Adrenal gland (tissue), 12 donors: ENCODE results near the gene PSMD6. TPM values are rescaled to one million over a fixed set of nuclear protein-coding genes. Genes with fewer than 3 reads are reported as not detected.

Experiments used
- DNase-seq, 7 donors: peaks; one replicate each; pipeline ENCODE4 v3.0.0-alpha.2; 2019 to 2020
- H3K27ac ChIP-seq, 5 donors: fragments of 200-600 bp; sonication (generic) in 4 of 5; 1 replicate in 3 of 5; 2 replicates in 2 of 5; pipeline versions ENCODE4 v1.5.1 to v1.8.0; 2016 to 2020; ENCODE audit warnings: mild to moderate bottlenecking in 1 of 5
- H3K27me3 ChIP-seq: fragments of 200-600 bp; 2 replicates; pipeline ENCODE4 v1.8.0; 2021
- H3K36me3 ChIP-seq, 2 donors: fragments of 200-600 bp; replicated peaks in 1 of 2; 1 replicate in 1 of 2; 2 replicates in 1 of 2; pipeline versions ENCODE4 v1.5.1 to v1.8.0; 2018 to 2022
- H3K4me1 ChIP-seq, 2 donors: fragments of 200-600 bp; replicated peaks in 1 of 2; 1 replicate in 1 of 2; 2 replicates in 1 of 2; pipeline versions ENCODE4 v1.5.1 to v1.8.0; 2018 to 2021
- H3K4me3 ChIP-seq, 4 donors: fragments of 200-600 bp; sonication (generic) in 3 of 4; one replicate each; pipeline ENCODE4 v1.5.1; 2016 to 2018
- H3K9me3 ChIP-seq, 3 donors: fragments of 200-600 bp; sonication (generic) in 1 of 3; replicated peaks in 1 of 3; 1 replicate in 2 of 3; 2 replicates in 1 of 3; pipeline versions ENCODE4 v1.5.1 to v1.8.0; 2016 to 2021
- CTCF ChIP-seq, 6 experiments: fragments of 450-650 bp in 4 of 6; fragments of 200-600 bp in 2 of 6; sonication (generic) in 1 of 6; IDR thresholded peaks; 1 replicate in 5 of 6; 2 replicates in 1 of 6; pipeline versions ENCODE4 v1.5.1 to v1.8.0; 2016 to 2021; ENCODE audit warnings: antibody characterized with exemption in 6 of 6, mild to moderate bottlenecking in 2 of 6, moderate library complexity in 1 of 6
- POLR2A ChIP-seq, 2 donors: fragments of 450-650 bp; IDR thresholded peaks; one replicate each; pipeline ENCODE4 v1.6.1; 2017; ENCODE audit warnings: antibody characterized with exemption in 2 of 2, mild to moderate bottlenecking in 2 of 2, moderate library complexity in 1 of 2
- WGBS, 4 donors: extraction: QIAGEN DNeasy Blood & Tissue Kit in 2 of 4; methylation state at CpG; one replicate each; pipeline versions ENCODE4 v1.1.5 to v1.1.7; 2013 to 2017; 5-methylcytosine and 5-hydroxymethylcytosine counted together
- intact Hi-C, 2 donors: fragments of 100-400 bp; cut with DNase I; formaldehyde crosslinking; loops; one replicate each; pipeline versions ENCODE4 v1.14.1 to v1.15.0; 2022 to 2023
- polyA plus RNA-seq, 3 donors: library from polyadenylated mRNA; stranded (reverse); fragments of 200-250 nt in 2 of 3; fragments of 350-450 nt in 1 of 3; fragmentation: Illumina TruSeq in 1 of 3; extraction: RNeasy Lipid Tissue Mini Kit (QIAGEN cat#74804) in 1 of 3; gene quantifications; one replicate each; pipeline ENCODE4 v1.2.3, GENCODE V29; 2013 to 2014
- total RNA-seq, 9 donors: library from RNA; depleted of rRNA in 4 of 9; stranded (reverse); fragments of >200 nt in 4 of 9; fragments of 120-200 nt in 1 of 9; fragmentation: NEBNext Ultra II Directional in 1 of 9; extraction: Animal tissue kit (Norgen Biotek cat#: 25700) in 1 of 9; gene quantifications; one replicate each; pipeline versions ENCODE4 v1.1.0 to v1.2.4, GENCODE V29; 2013 to 2023
- donor health status: healthy with polysubstance abuse.
- donor health status: Bipolar disorder and iron deficiency.
- donor health status: DM: yes; HTN: yes; CAD: no.
- donor health status: DM: no; HTN: no; CAD: no.
- donor health status: DM: no; HTN: no; CAD: no.
- donor health status: DM: yes; HTN: yes; CAD: no.

The PSMD6 gene
- total and polyA plus RNA-seq, 12 donors: 52.8 to 206 (median 96.9) TPM

- DNase-seq: no peak
- H3K27ac ChIP-seq: no peak overlapping the region
- peaks cover 0 to 4% of the 10 kb centered on the region in 2 donors for H3K4me1 ChIP-seq
- H3K4me3 ChIP-seq: no peak overlapping the region
- 85 to 95% (median 87%) methylated on average over 5 of the region's 5 CpGs for WGBS, 4 donors
- H3K27me3 ChIP-seq: no peaks in the 10 kb centered on the region
- intact Hi-C loops: no loop called here
- no peak for TF ChIP-seq CTCF (IDR thresholded peaks at IDR 0.05)
- no peak for TF ChIP-seq POLR2A (IDR thresholded peaks at IDR 0.05)
- H3K36me3 ChIP-seq: no peaks in the 10 kb centered on the region
- no peaks in the 10 kb centered on the region for H3K9me3 ChIP-seq
These were observed 38.3 kb upstream of the PSMD6 start for GRCh38 chr3:64061628-64062027.

GRCh38 chr3:64059484-64060175 lies 36.3 kb upstream of the PSMD6 start:
- H3K4me3 ChIP-seq: no peak overlapping the region
- TF ChIP-seq CTCF (IDR thresholded peaks at IDR 0.05): no peak
- TF ChIP-seq POLR2A (IDR thresholded peaks at IDR 0.05): no peak
- H3K27ac ChIP-seq: no peak overlapping the region
- no peaks in the 10 kb centered on the region for H3K36me3 ChIP-seq
- no peaks in the 10 kb centered on the region for H3K9me3 ChIP-seq
- 80 to 86% (median 82%) methylated on average over 3 of the region's 3 CpGs for WGBS, 4 donors
- no peak for DNase-seq
- intact Hi-C loops: no loop called here
- peaks cover 0 to 4% of the 10 kb centered on the region in 2 donors for H3K4me1 ChIP-seq
- no peaks in the 10 kb centered on the region for H3K27me3 ChIP-seq

GRCh38 chr3:64058566-64058965 lies 35.3 kb upstream of the PSMD6 start:
- WGBS, 4 donors: 36 to 50% (median 39%) methylated on average over 4 of the region's 4 CpGs
- Histone ChIP-seq H3K4me1 (peaks cover 0 to 4% of the 10 kb centered on the region in 2 donors), H3K27me3 (no peaks in the 10 kb centered on the region), H3K9me3 (no peaks in the 10 kb centered on the region), H3K4me3 (no peak overlapping the region), H3K36me3 (no peaks in the 10 kb centered on the region), H3K27ac (no peak overlapping the region)
- DNase-seq: no peak
- intact Hi-C loops: no loop called here
- TF ChIP-seq POLR2A (IDR thresholded peaks at IDR 0.05): no peak

- intact Hi-C loops: no loop called here
- no peak overlapping the region for H3K27ac ChIP-seq
- no peak for DNase-seq
- H3K9me3 ChIP-seq: no peaks in the 10 kb centered on the region
- H3K36me3 ChIP-seq: no peaks in the 10 kb centered on the region
- no peaks in the 10 kb centered on the region for H3K27me3 ChIP-seq
- no peak overlapping the region for H3K4me3 ChIP-seq
- WGBS, 4 donors: 88 to 97% (median 93%) methylated on average over 4 of the region's 4 CpGs
- no peaks in the 10 kb centered on the region for H3K4me1 ChIP-seq
- no peak for TF ChIP-seq POLR2A (IDR thresholded peaks at IDR 0.05)
- TF ChIP-seq CTCF (IDR thresholded peaks at IDR 0.05): no peak
These were observed 33.9 kb upstream of the PSMD6 start for GRCh38 chr3:64057231-64057630.

- no peaks in the 10 kb centered on the region for H3K4me1 ChIP-seq
- H3K27ac ChIP-seq: no peak overlapping the region
- no peaks in the 10 kb centered on the region for H3K27me3 ChIP-seq
- no peaks in the 10 kb centered on the region for H3K36me3 ChIP-seq
- no peak for DNase-seq
- 66 to 79% (median 72%) methylated on average over 3 of the region's 3 CpGs for WGBS, 4 donors
- no peaks in the 10 kb centered on the region for H3K9me3 ChIP-seq
- intact Hi-C loops: no loop called here
- TF ChIP-seq CTCF (IDR thresholded peaks at IDR 0.05): no peak
- TF ChIP-seq POLR2A (IDR thresholded peaks at IDR 0.05): no peak
- no peak overlapping the region for H3K4me3 ChIP-seq
These were observed 33.4 kb upstream of the PSMD6 start for GRCh38 chr3:64056606-64057180.
